Neural cell (in vitro differentiated cells): ENCODE measurements around the gene LIN9.

Source experiments
- CTCF ChIP-seq: fragments of 450-650 bp; IDR thresholded peaks from 2 replicates; pipeline ENCODE4 v1.5.1; 2014; ENCODE audit warnings: antibody characterized with exemption, mild to moderate bottlenecking, moderate library complexity; ENCODE audit not compliant: poor library complexity, severe bottlenecking
- RAD21 ChIP-seq: fragments of 450-650 bp; conservative IDR thresholded peaks from 2 replicates; pipeline ENCODE4 v1.6.1; 2014; ENCODE audit warnings: antibody characterized with exemption, mild to moderate bottlenecking, moderate library complexity
- REST ChIP-seq: IDR thresholded peaks from 2 replicates; pipeline ENCODE4 v1.6.1; 2012; ENCODE audit warnings: borderline replicate concordance

GRCh38 chr1:226226601-226227000 is 82.4 kb downstream of the LIN9 start:
- TF ChIP-seq CTCF: no peak
- no peak for TF ChIP-seq RAD21
- no peak for TF ChIP-seq REST
